Measurements from ENCODE around the gene OR5T2.

Gene OR5T2

GRCh38 chr11:56234155-56234554 lies at the start of gene OR5T2:
OR5T2 (minus strand) TSS chr11:56234255; CDS start chr11:56233062, 1,193 bp downstream.
- Histone ChIP-seq H3K9me3 (ENCODE audit: control insufficient read depth, insufficient read depth, low read length) (no peaks in the 10 kb centered on the region), H3K4me2 (ENCODE audit: low read length) (no peak within 1 kb of the TSS), H3K79me2 (ENCODE audit: control insufficient read depth, low read length) (no peaks in the 10 kb centered on the region), H4K20me1 (ENCODE audit: control insufficient read depth, insufficient read depth, low read depth, low read length) (no peaks in the 10 kb centered on the region), H3K9me2 (replicated peaks; ENCODE audit: control insufficient read depth, low read length) (no peaks in the 10 kb centered on the region), H3K36me3 (ENCODE audit: control insufficient read depth, low read length) (no peaks in the 10 kb centered on the region), H3F3A (ENCODE audit: control insufficient read depth, insufficient read depth) (no peaks in the 10 kb centered on the region), H3K4me1 (ENCODE audit: control insufficient read depth, low read length) (no peaks in the 10 kb centered on the region), H3K4me3 (ENCODE audit: low read length) (no peak within 1 kb of the TSS), H3K27me3 (ENCODE audit: control insufficient read depth, low read length) (no peaks in the 10 kb centered on the region), H3K27ac (ENCODE audit: low read depth, low read length) (no peak within 1 kb of the TSS)
- TF ChIP-seq EZH2phosphoT487 (IDR thresholded peaks at IDR 0.05; ENCODE audit: borderline replicate concordance, low read length) (no peak), CTCF (IDR thresholded peaks at IDR 0.05; ENCODE audit: low read depth, low read length, poor library complexity, severe bottlenecking) (no peak)

- Histone ChIP-seq H3K27me3 (ENCODE audit: control insufficient read depth, low read length) (no peaks in the 10 kb centered on the region), H3K36me3 (ENCODE audit: control insufficient read depth, low read length) (no peaks in the 10 kb centered on the region), H3F3A (ENCODE audit: control insufficient read depth, insufficient read depth) (no peaks in the 10 kb centered on the region), H3K79me2 (ENCODE audit: control insufficient read depth, low read length) (no peaks in the 10 kb centered on the region), H3K4me2 (ENCODE audit: low read length) (no peak within 1 kb of the TSS), H3K9me3 (ENCODE audit: control insufficient read depth, insufficient read depth, low read length) (no peaks in the 10 kb centered on the region), H4K20me1 (ENCODE audit: control insufficient read depth, insufficient read depth, low read depth, low read length) (no peaks in the 10 kb centered on the region), H3K4me1 (ENCODE audit: control insufficient read depth, low read length) (no peaks in the 10 kb centered on the region), H3K4me3 (ENCODE audit: low read length) (no peak within 1 kb of the TSS), H3K9me2 (replicated peaks; ENCODE audit: control insufficient read depth, low read length) (no peaks in the 10 kb centered on the region), H3K27ac (ENCODE audit: low read depth, low read length) (no peak within 1 kb of the TSS)
- TF ChIP-seq EZH2phosphoT487 (IDR thresholded peaks at IDR 0.05; ENCODE audit: borderline replicate concordance, low read length) (no peak), CTCF (IDR thresholded peaks at IDR 0.05; ENCODE audit: low read depth, low read length, poor library complexity, severe bottlenecking) (no peak)
These were observed 39.8 kb upstream of the OR5T2 start, which contains the start of gene OR5T1 for GRCh38 chr11:56273854-56274253. OR5T1 (plus strand) TSS chr11:56274154; CDS start chr11:56275639, 1,485 bp downstream.

GRCh38 chr11:56271092-56271491 lies 37.0 kb upstream of the OR5T2 start:
- Histone ChIP-seq H4K20me1 (ENCODE audit: control insufficient read depth, insufficient read depth, low read depth, low read length) (no peaks in the 10 kb centered on the region), H3K4me2 (ENCODE audit: low read length) (no peak overlapping the region), H3K79me2 (ENCODE audit: control insufficient read depth, low read length) (no peaks in the 10 kb centered on the region), H3K27ac (ENCODE audit: low read depth, low read length) (no peak overlapping the region), H3K4me3 (ENCODE audit: low read length) (no peak overlapping the region), H3K9me2 (replicated peaks; ENCODE audit: control insufficient read depth, low read length) (no peaks in the 10 kb centered on the region), H3K4me1 (ENCODE audit: control insufficient read depth, low read length) (no peaks in the 10 kb centered on the region), H3F3A (ENCODE audit: control insufficient read depth, insufficient read depth) (no peaks in the 10 kb centered on the region), H3K9me3 (ENCODE audit: control insufficient read depth, insufficient read depth, low read length) (no peaks in the 10 kb centered on the region), H3K27me3 (ENCODE audit: control insufficient read depth, low read length) (no peaks in the 10 kb centered on the region), H3K36me3 (ENCODE audit: control insufficient read depth, low read length) (no peaks in the 10 kb centered on the region)
- TF ChIP-seq EZH2phosphoT487 (IDR thresholded peaks at IDR 0.05; ENCODE audit: borderline replicate concordance, low read length): no peak
- no peak for TF ChIP-seq CTCF (IDR thresholded peaks at IDR 0.05; ENCODE audit: low read depth, low read length, poor library complexity, severe bottlenecking)

Measured in DOHH2 (cell line).